GM12878 (cell line): ENCODE data around the gene CNPY2. TPM values are rescaled to one million over a fixed set of nuclear protein-coding genes. Genes with fewer than 3 reads are reported as not detected.
A peak's percentile ranks its signal among the peaks of the same experiment; 100 is the strongest.

Experiments
- ATAC-seq: fragments of 200-7000 bp; cut with Tn5 transposase; 3 replicates; pipeline ENCODE4 v1.9.1; 2020; ENCODE audit warnings: mild to moderate bottlenecking, moderate library complexity
- BruUV-seq: library from RNA; stranded (reverse); fragments of 400-500 nt; replicated peaks from 2 replicates; lab custom pipeline; 2021; lab: Mats Ljungman, UMichigan
- CTCF ChIA-PET: fragments of 300-600 bp; sonication (Branson Sonifier 250); formaldehyde crosslinking; extraction: SDS; loops from one replicate; lab custom pipeline; 2021; ENCODE audit warnings: inconsistent platforms; lab: Yijun Ruan, JAX
- POLR2A ChIA-PET: fragments of 350-600 bp; formaldehyde crosslinking; extraction: SDS; loops from one replicate; lab custom pipeline; 2021; ENCODE audit warnings: inconsistent platforms; lab: Charles Lee
- RAD21 ChIA-PET: fragments of 300-600 bp; sonication (Branson Sonifier 250); formaldehyde crosslinking; loops from one replicate; lab custom pipeline; 2023; ENCODE audit warnings: antibody characterized with exemption; ENCODE audit not compliant: unreplicated experiment; lab: Charles Lee
- SMC1A ChIA-PET: fragments of 300-600 bp; sonication (Branson Sonifier 250); formaldehyde crosslinking; loops from one replicate; lab custom pipeline; 2023; ENCODE audit not compliant: unreplicated experiment, uncharacterized antibody; lab: Charles Lee
- DNase-seq: peaks from one replicate; pipeline ENCODE4 v3.0.0-alpha.2; 2011; ENCODE audit warnings: low read depth, low spot score
- FAIRE-seq: peaks from 3 replicates; lab custom pipeline; 2011; peaks lifted over from hg19 to GRCh38; lab: Jason Lieb, UNC
- H2AFZ ChIP-seq: 2 replicates; pipeline ENCODE4 v1.6.0; 2011; ENCODE audit warnings: low read depth, low read length, control low read depth; ENCODE audit not compliant: control insufficient read depth
- H3K27ac ChIP-seq: 2 replicates; pipeline ENCODE4 v1.5.1; 2011; ENCODE audit warnings: control low read depth; ENCODE audit not compliant: control insufficient read depth, insufficient read depth
- H3K27me3 ChIP-seq, 2 experiments: replicated peaks in 1 of 2; 2 replicates each; pipeline versions ENCODE4 v1.6.0 to v1.6.1; 2011; ENCODE audit warnings: low read length in 1 of 2; ENCODE audit not compliant: control insufficient read depth in 2 of 2, insufficient read depth in 2 of 2
- H3K36me3 ChIP-seq, 2 experiments: 2 replicates each; pipeline ENCODE4 v1.5.1; 2011; ENCODE audit warnings: low read length in 1 of 2; ENCODE audit not compliant: control insufficient read depth in 2 of 2, insufficient read depth in 2 of 2
- H3K4me1 ChIP-seq: 2 replicates; pipeline ENCODE4 v1.6.1; 2011; ENCODE audit warnings: mild to moderate bottlenecking, low read length, moderate library complexity, mixed read lengths; ENCODE audit not compliant: control insufficient read depth, insufficient read depth
- H3K4me2 ChIP-seq: 2 replicates; pipeline ENCODE4 v1.6.0; 2011; ENCODE audit warnings: control low read depth; ENCODE audit not compliant: control insufficient read depth, insufficient read depth
- H3K4me3 ChIP-seq: fragments of 200-600 bp; sonication (generic); 2 replicates; pipeline ENCODE4 v1.5.1; 2016
- H3K79me2 ChIP-seq: 2 replicates; pipeline ENCODE4 v1.6.0; 2011; ENCODE audit warnings: low read length; ENCODE audit not compliant: control insufficient read depth, insufficient read depth
- H3K9ac ChIP-seq: 2 replicates; pipeline ENCODE4 v1.8.0; 2011; ENCODE audit warnings: low read length, control low read depth, mixed read lengths; ENCODE audit not compliant: control insufficient read depth, insufficient read depth
- H3K9me3 ChIP-seq: replicated peaks from 3 replicates; pipeline ENCODE4 v1.5.1; 2011; ENCODE audit warnings: mild to moderate bottlenecking, low read length; ENCODE audit not compliant: control insufficient read depth, insufficient read depth
- H4K20me1 ChIP-seq: 2 replicates; pipeline ENCODE4 v1.6.0; 2011; ENCODE audit not compliant: control insufficient read depth, insufficient read depth
- BMI1 ChIP-seq: fragments of 450-650 bp; IDR thresholded peaks from 2 replicates; pipeline ENCODE4 v1.6.1; 2016; ENCODE audit warnings: mild to moderate bottlenecking, moderate library complexity, borderline replicate concordance
- BRCA1 ChIP-seq: IDR thresholded peaks from 2 replicates; pipeline ENCODE4 v1.6.1; 2011; ENCODE audit warnings: low read depth, low read length, improper control_type of control experiment
- CEBPB ChIP-seq, 2 experiments: fragments of 150-350 bp in 1 of 2; IDR thresholded peaks; 2 replicates each; pipeline ENCODE4 v1.6.1; 2012 to 2014; ENCODE audit warnings: low read depth in 2 of 2, low read length in 2 of 2, borderline replicate concordance in 1 of 2, inconsistent platforms in 1 of 2
- DPF2 ChIP-seq: fragments of 450-650 bp; IDR thresholded peaks from 2 replicates; pipeline ENCODE4 v1.6.1; 2017; ENCODE audit warnings: mild to moderate bottlenecking
- EZH2 ChIP-seq: IDR thresholded peaks from 2 replicates; pipeline ENCODE4 v1.6.1; 2012; ENCODE audit warnings: low read depth, mild to moderate bottlenecking, control low read depth, inconsistent platforms, low read length, borderline replicate concordance; ENCODE audit not compliant: control insufficient read depth
- HDGF ChIP-seq: fragments of 450-650 bp; IDR thresholded peaks from 2 replicates; pipeline ENCODE4 v1.6.1; 2016; ENCODE audit warnings: antibody characterized with exemption
- MTA2 ChIP-seq: fragments of 450-650 bp; IDR thresholded peaks from 2 replicates; pipeline ENCODE4 v1.6.1; 2016; ENCODE audit warnings: low read depth, mild to moderate bottlenecking, moderate library complexity
- NFXL1 ChIP-seq: fragments of 450-650 bp; IDR thresholded peaks from 2 replicates; pipeline ENCODE4 v1.6.1; 2017; ENCODE audit warnings: antibody characterized with exemption, mild to moderate bottlenecking, borderline replicate concordance
- PAX8 ChIP-seq: fragments of 450-650 bp; IDR thresholded peaks from 2 replicates; pipeline ENCODE4 v1.6.1; 2017; ENCODE audit warnings: mild to moderate bottlenecking, moderate library complexity
- POLR2AphosphoS5 ChIP-seq: IDR thresholded peaks from 2 replicates; pipeline ENCODE4 v1.6.1; 2011; ENCODE audit warnings: mild to moderate bottlenecking, low read length, inconsistent platforms
- RB1 ChIP-seq: fragments of 450-650 bp; formaldehyde crosslinking; IDR thresholded peaks from 2 replicates; pipeline ENCODE4 v1.6.1; 2017; ENCODE audit warnings: mild to moderate bottlenecking, borderline replicate concordance
- TAF1 ChIP-seq: IDR thresholded peaks from 2 replicates; pipeline ENCODE4 v1.6.1; 2011; ENCODE audit warnings: mild to moderate bottlenecking, low read depth, low read length, borderline replicate concordance
- TBL1XR1 ChIP-seq: IDR thresholded peaks from 2 replicates; pipeline ENCODE4 v1.6.1; 2012; ENCODE audit warnings: low read depth, low read length, improper control_type of control experiment
- ZBED1 ChIP-seq: IDR thresholded peaks from 2 replicates; pipeline ENCODE4 v1.6.1; 2016; ENCODE audit warnings: borderline replicate concordance
- ZNF384 ChIP-seq: IDR thresholded peaks from 2 replicates; pipeline ENCODE4 v1.6.1; 2012; ENCODE audit warnings: low read depth, mild to moderate bottlenecking, low read length, improper control_type of control experiment, borderline replicate concordance
- WGBS: methylation state at CpG from one replicate; pipeline ENCODE4 v1.1.6; 2016; ENCODE audit warnings: low lambda C conversion rate; ENCODE audit not compliant: insufficient replicate concordance, insufficient coverage; ENCODE audit errors: missing lambda C conversion rate; 5-methylcytosine and 5-hydroxymethylcytosine counted together
- in situ Hi-C: fragments of 300-500 bp; cut with MboI; formaldehyde crosslinking; loops from 9 replicates; pipeline ENCODE4 v1.14.3; 2018; ENCODE audit warnings: mixed read lengths
- intact Hi-C: fragments of 100-400 bp; cut with micrococcal nuclease; formaldehyde crosslinking; loops from one replicate; pipeline ENCODE4 v1.14.2; 2022; ENCODE audit not compliant: unreplicated experiment
- polyA plus RNA-seq, 11 experiments: library from polyadenylated mRNA; depleted of rRNA in 4 of 11; unstranded in 6 of 11; stranded (reverse) in 5 of 11; fragments of >200 nt; fragmentation: Nextera tagmentation in 4 of 11; fragmentation: Illumina TruSeq in 1 of 11; extraction: Ambion mirVana in 4 of 11; extraction: Trizol in 1 of 11; gene quantifications; 1 replicate in 1 of 11; 2 replicates in 10 of 11; pipeline versions ENCODE4 v1.2.1 to v1.2.3, GENCODE V29; 2011 to 2016; ENCODE audit warnings: inconsistent platforms in 2 of 11, missing spikeins in 2 of 11, low read depth in 1 of 11
- total RNA-seq, 4 experiments: library from RNA; depleted of rRNA in 3 of 4; stranded (reverse); fragments of >200 nt in 3 of 4; fragmentation: Illumina TruSeq in 1 of 4; extraction: Trizol in 1 of 4; gene quantifications; 2 replicates each; pipeline versions ENCODE4 v1.2.1 to v1.2.3, GENCODE V29; 2013 to 2021

Gene CNPY2
- total and polyA plus RNA-seq, 10 of the 15 experiments (the other 5 are each of a cell fraction or from before 2014, with no cell fraction given), result 25.0 to 276 (median 87.8) TPM

DNA sequence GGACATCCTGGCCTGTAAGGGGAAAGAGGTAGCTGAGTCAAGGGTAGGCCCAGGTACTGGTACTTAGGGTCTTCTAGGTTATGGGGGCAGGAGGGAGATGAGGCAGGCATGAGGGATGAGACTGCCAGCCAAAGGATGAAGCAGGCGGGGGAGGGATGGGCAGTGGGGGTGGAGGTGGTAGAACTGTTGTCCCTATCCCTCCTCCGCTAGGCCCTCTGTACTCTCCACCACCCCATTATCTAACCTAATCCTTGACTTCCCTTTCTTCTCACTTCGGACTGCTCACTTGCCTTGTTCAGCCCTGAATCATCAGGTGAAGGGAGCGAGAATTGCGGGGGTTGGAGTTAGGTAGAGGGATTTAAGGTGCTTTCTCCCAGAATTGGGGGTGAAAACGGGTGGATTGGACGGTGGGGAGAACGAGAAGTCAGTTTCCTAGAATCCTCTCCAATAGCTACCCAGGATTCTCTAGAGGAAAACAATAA is 17.4 kb upstream of the CNPY2 start (continued):
- TF ChIP-seq RB1 (no peak), BMI1 (peak; percentile 40), POLR2AphosphoS5 (no peak; the same call in 1 of the 2 replicates), PAX8 (peak; percentile 78; the same call in 1 of the 2 replicates), CEBPB (IDR thresholded peaks at IDR 0.05; ENCODE audit: borderline replicate concordance in 1 of 2, low read depth in 2 of 2, low read length in 2 of 2) (no peak), TAF1 (peak; percentile 62; the same call in 1 of the 2 replicates), ZNF384 (no peak), MTA2 (no peak), ZBED1 (no peak; the same call in 1 of the 2 replicates), TBL1XR1 (no peak)

DNA sequence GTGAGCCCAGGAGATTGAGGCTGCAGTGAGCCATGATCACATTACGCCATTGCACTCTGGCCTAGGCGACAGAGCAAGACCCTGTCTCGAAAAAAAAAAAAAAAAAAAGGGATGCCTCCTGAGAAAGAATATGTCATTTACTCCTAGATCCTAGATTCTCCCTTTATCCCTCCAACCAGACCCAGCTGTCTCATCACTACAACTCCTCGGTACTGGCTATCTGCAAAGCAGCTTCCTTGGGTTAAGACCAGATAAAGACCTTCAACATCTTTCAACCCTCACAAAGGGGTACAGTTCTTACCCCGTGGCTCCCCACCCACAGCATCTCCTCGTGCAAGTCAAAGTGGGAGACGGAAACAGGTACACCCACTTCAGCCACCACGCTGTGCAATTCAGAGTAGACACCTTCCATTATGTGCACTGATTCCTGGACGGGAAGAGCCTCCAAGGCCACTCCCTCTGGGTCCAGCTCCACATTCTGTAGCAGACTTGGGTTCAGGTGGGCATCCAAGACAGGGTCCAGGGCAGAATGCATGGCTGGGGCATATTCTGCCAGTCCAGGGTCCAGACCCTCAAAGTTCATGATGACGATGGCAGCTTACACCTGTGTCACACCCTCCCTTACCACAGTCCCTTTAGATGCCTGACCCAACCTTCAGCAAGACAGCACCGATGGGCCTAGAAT is 16.9 kb upstream of the CNPY2 start:
- POLR2A ChIA-PET, result interaction anchor here (0.5 to 11.4 kb wide), 16 partner anchors 9 to 130 kb away, joined by 3 to 140 read pairs (median 4); partner anchors contain the start of genes ANKRD52, APOF, CNPY2 and STAT2
- intact Hi-C loops, result loop anchor here (1.0 to 5.0 kb wide), 2 partner anchors 28 to 130 kb away; partner anchors contain the start of gene STAT2
- H3K4me2 ChIP-seq, result peak overlapping the region; percentile 94
- TF ChIP-seq HDGF (no peak), DPF2 (no peak), EZH2 (no peak), NFXL1 (no peak), BRCA1 (no peak)
- TF ChIP-seq, all 136 proteins: peak for 0
- Histone ChIP-seq H3K27me3 (no peaks in the 10 kb centered on the region), H3K9me3 (no peaks in the 10 kb centered on the region), H3K9ac (peak overlapping the region; percentile 99), H3K27ac (peak overlapping the region; percentile 99), H3K4me3 (peak overlapping the region; percentile 95), H2AFZ (no peak overlapping the region), H3K79me2 (peaks cover 14% of the 10 kb centered on the region), H3K36me3 (no peaks in the 10 kb centered on the region), H4K20me1 (no peaks in the 10 kb centered on the region), H3K4me1 (peaks cover 16% of the 10 kb centered on the region)
- RAD21 ChIA-PET, result interaction anchor here (0.5 to 2.2 kb wide), 8 partner anchors 17 to 131 kb away, joined by 3 to 18 read pairs (median 4); partner anchors contain the start of genes APOF, CNPY2, STAT2 and TIMELESS
- no TSS peak for BruUV-seq
- CTCF ChIA-PET, result interaction anchor here (0.5 to 1.8 kb wide), 9 partner anchors 17 to 1045 kb away, joined by 3 to 20 read pairs (median 3); partner anchors contain the start of genes CNPY2 and STAT2
- WGBS, result 87% methylated on average over 10 of the region's 11 CpGs
- FAIRE-seq (no peak), ATAC-seq (peak; percentile 1; the same call in 2 of the 3 replicates), DNase-seq (no peak)
- in situ Hi-C loops, result no loop called here
- SMC1A ChIA-PET, result interaction anchor here (0.6 to 1.9 kb wide), 12 partner anchors 8 to 1033 kb away, joined by 3 to 10 read pairs (median 3); partner anchors contain the start of gene STAT2
